Smooth muscle cell (in vitro differentiated cells): ENCODE data around the gene KDM4C. TPM values are rescaled to one million over a fixed set of nuclear protein-coding genes. Genes with fewer than 3 reads are reported as not detected.

Source experiments
- DNase-seq: peaks from one replicate; lab custom pipeline; 2025; ENCODE audit not compliant: unreplicated experiment; lab: John Stamatoyannopoulos, UW
- H2AFZ ChIP-seq: fragments of 200-600 bp; sonication (generic); 2 replicates; pipeline ENCODE4 v1.6.0; 2016; ENCODE audit warnings: antibody characterized with exemption, low read depth, mild to moderate bottlenecking
- H3F3A ChIP-seq: fragments of 200-600 bp; sonication (generic); 2 replicates; pipeline ENCODE4 v1.6.0; 2017; ENCODE audit warnings: antibody characterized with exemption, low read depth
- H3K27ac ChIP-seq: fragments of 200-600 bp; sonication (generic); 2 replicates; pipeline ENCODE4 v1.5.1; 2016; ENCODE audit warnings: low read depth, mild to moderate bottlenecking
- H3K27me3 ChIP-seq: fragments of 200-600 bp; sonication (generic); 2 replicates; pipeline ENCODE4 v1.6.1; 2016; ENCODE audit warnings: low read depth, mild to moderate bottlenecking
- H3K36me3 ChIP-seq: fragments of 200-600 bp; sonication (generic); 2 replicates; pipeline ENCODE4 v1.5.1; 2016; ENCODE audit warnings: low read depth
- H3K4me1 ChIP-seq: fragments of 200-600 bp; sonication (generic); 2 replicates; pipeline ENCODE4 v1.5.1; 2016; ENCODE audit warnings: low read depth
- H3K4me2 ChIP-seq: fragments of 200-600 bp; sonication (generic); 2 replicates; pipeline ENCODE4 v1.6.0; 2016; ENCODE audit warnings: mild to moderate bottlenecking
- H3K4me3 ChIP-seq: fragments of 200-600 bp; sonication (generic); 2 replicates; pipeline ENCODE4 v1.5.1; 2016; ENCODE audit warnings: mild to moderate bottlenecking
- H3K79me2 ChIP-seq: fragments of 200-600 bp; sonication (generic); 2 replicates; pipeline ENCODE4 v1.6.0; 2016; ENCODE audit warnings: low read depth, mild to moderate bottlenecking
- H3K9ac ChIP-seq: fragments of 200-600 bp; sonication (generic); 2 replicates; pipeline ENCODE4 v1.6.0; 2016; ENCODE audit warnings: low read depth
- H3K9me3 ChIP-seq: fragments of 200-600 bp; sonication (generic); replicated peaks from 2 replicates; pipeline ENCODE4 v1.5.1; 2016; ENCODE audit warnings: low read depth
- H4K20me1 ChIP-seq: fragments of 200-600 bp; sonication (generic); 2 replicates; pipeline ENCODE4 v1.6.0; 2016; ENCODE audit warnings: low read depth
- WGBS: methylation state at CpG from one replicate; pipeline ENCODE4 v1.1.7; 2016; ENCODE audit warnings: low lambda C conversion rate; 5-methylcytosine and 5-hydroxymethylcytosine counted together
- polyA plus RNA-seq: library from polyadenylated mRNA; unstranded; fragments of >200 nt; fragmentation: Nextera tagmentation; extraction: Ambion mirVana; gene quantifications from 2 replicates; pipeline ENCODE4 v1.2.1, GENCODE V29; 2016
- total RNA-seq: library from RNA; depleted of rRNA; stranded (reverse); fragments of >200 nt; gene quantifications from 2 replicates; pipeline ENCODE4 v1.2.3, GENCODE V29; 2014
- TF ChIP-seq, protein P1 (sequence below): fragments of 200-600 bp; sonication (generic); IDR thresholded peaks from 2 replicates; pipeline ENCODE4 v1.5.1; 2017; ENCODE audit warnings: borderline replicate concordance, mild to moderate bottlenecking, antibody characterized with exemption; ENCODE audit not compliant: insufficient read depth, poor library complexity, severe bottlenecking

Gene KDM4C
- total and polyA plus RNA-seq, 2 experiments from 2014 or later: 7.5 to 20.2 TPM

DNA sequence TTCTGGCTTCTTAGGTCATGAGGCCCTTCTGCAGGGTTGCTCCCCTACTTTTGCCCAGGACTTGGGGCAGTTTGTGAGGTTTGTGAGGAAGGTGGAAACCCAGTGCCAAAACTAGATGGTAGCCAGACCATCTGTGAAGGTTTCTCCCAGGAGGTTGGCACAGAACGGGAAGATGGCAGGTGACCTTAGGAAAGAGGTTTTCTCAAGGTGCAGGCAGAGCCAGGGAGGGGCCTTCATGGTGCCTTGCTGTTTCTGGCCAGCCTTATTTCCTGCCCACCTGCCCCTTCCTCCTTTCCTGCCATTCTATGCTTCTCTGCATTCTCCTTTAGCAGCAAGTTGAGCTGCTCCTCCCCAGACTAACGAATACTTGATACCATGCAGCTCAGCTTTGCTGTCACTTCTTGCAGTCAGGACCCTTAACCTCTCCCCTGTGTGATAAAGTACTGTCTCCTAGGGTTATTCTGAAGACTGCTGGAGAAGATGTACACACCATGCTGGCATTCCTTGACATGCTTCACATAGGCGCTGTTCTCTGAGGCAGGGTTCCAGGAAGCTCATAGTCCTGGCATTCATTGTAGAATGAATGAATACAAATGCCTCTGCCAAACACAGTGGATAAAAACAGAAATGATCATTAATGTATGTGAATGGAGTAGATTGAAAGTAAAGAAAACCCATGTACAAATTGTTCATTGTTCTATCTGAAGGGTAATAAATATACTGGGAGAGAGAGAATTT, 154.3 kb downstream of the KDM4C start:
- Histone ChIP-seq H3K4me1 (peaks cover 6% of the 10 kb centered on the region), H3K4me3 (no peak overlapping the region), H4K20me1 (peaks cover 92% of the 10 kb centered on the region), H2AFZ (no peak overlapping the region), H3K9ac (no peak overlapping the region), H3K9me3 (no peaks in the 10 kb centered on the region), H3K36me3 (no peaks in the 10 kb centered on the region), H3K27me3 (peaks cover 9% of the 10 kb centered on the region), H3K79me2 (no peaks in the 10 kb centered on the region), H3F3A (no peaks in the 10 kb centered on the region), H3K27ac (no peak overlapping the region), H3K4me2 (no peak overlapping the region)
- 89% methylated on average over 3 of the region's 3 CpGs for WGBS
- DNase-seq: no peak
- TF ChIP-seq, protein P1, sequence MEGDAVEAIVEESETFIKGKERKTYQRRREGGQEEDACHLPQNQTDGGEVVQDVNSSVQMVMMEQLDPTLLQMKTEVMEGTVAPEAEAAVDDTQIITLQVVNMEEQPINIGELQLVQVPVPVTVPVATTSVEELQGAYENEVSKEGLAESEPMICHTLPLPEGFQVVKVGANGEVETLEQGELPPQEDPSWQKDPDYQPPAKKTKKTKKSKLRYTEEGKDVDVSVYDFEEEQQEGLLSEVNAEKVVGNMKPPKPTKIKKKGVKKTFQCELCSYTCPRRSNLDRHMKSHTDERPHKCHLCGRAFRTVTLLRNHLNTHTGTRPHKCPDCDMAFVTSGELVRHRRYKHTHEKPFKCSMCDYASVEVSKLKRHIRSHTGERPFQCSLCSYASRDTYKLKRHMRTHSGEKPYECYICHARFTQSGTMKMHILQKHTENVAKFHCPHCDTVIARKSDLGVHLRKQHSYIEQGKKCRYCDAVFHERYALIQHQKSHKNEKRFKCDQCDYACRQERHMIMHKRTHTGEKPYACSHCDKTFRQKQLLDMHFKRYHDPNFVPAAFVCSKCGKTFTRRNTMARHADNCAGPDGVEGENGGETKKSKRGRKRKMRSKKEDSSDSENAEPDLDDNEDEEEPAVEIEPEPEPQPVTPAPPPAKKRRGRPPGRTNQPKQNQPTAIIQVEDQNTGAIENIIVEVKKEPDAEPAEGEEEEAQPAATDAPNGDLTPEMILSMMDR: no peak

- Histone ChIP-seq H3K4me2 (no peak overlapping the region), H3K4me1 (peaks cover 6% of the 10 kb centered on the region), H3K79me2 (no peaks in the 10 kb centered on the region), H3K36me3 (no peaks in the 10 kb centered on the region), H2AFZ (no peak overlapping the region), H3K4me3 (no peak overlapping the region), H4K20me1 (peaks cover 98% of the 10 kb centered on the region), H3K9me3 (no peaks in the 10 kb centered on the region), H3K27me3 (peaks cover 9% of the 10 kb centered on the region), H3K27ac (no peak overlapping the region), H3K9ac (no peak overlapping the region), H3F3A (no peaks in the 10 kb centered on the region)
- DNase-seq: no peak
- 81% methylated on average over 4 of the region's 4 CpGs for WGBS
- TF ChIP-seq, protein P1: no peak
Measured at GRCh38 chr9:6915635-6916034, 157.9 kb downstream of the KDM4C start.

DNA sequence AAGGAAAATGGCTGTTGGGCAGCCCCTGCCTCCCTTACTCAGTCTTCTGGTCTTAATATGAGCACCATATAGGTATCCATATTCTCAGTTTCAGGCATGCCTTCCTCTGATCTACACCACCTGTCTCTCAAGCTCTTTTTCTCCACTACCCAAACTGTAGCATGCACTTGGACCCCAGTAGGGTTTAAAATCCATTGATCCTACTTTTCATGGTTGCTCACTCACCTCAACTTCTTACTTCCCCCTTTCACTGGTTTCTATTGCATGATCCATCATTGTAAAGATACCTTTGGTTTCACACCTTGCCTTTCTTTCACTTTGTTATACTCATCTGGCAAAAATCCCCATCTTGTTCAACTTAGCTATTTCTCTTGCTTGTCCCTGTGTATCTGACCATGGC, 159.4 kb downstream of the KDM4C start:
- H3K4me1 ChIP-seq: peaks cover 6% of the 10 kb centered on the region
- no peaks in the 10 kb centered on the region for H3K36me3 ChIP-seq
- DNase-seq: no peak
- no peak overlapping the region for H3K27ac ChIP-seq
- TF ChIP-seq, protein P1: no peak
- no peaks in the 10 kb centered on the region for H3K9me3 ChIP-seq
- peaks cover 15% of the 10 kb centered on the region for H3K27me3 ChIP-seq
- H4K20me1 ChIP-seq: peaks cover 99% of the 10 kb centered on the region
- no peak overlapping the region for H3K4me2 ChIP-seq
- H3K79me2 ChIP-seq: no peaks in the 10 kb centered on the region
- H3K4me3 ChIP-seq: no peak overlapping the region
- no peak overlapping the region for H3K9ac ChIP-seq
- H2AFZ ChIP-seq: no peak overlapping the region
- H3F3A ChIP-seq: no peaks in the 10 kb centered on the region

- Histone ChIP-seq H3K27me3 (peaks cover 29% of the 10 kb centered on the region), H4K20me1 (peaks cover 99% of the 10 kb centered on the region), H3K4me3 (no peak overlapping the region), H3K9me3 (no peaks in the 10 kb centered on the region), H2AFZ (no peak overlapping the region), H3K9ac (no peak overlapping the region), H3K4me1 (peaks cover 2% of the 10 kb centered on the region), H3K27ac (no peak overlapping the region), H3F3A (peaks cover 4% of the 10 kb centered on the region), H3K36me3 (no peaks in the 10 kb centered on the region), H3K79me2 (no peaks in the 10 kb centered on the region), H3K4me2 (no peak overlapping the region)
- no peak for DNase-seq
- TF ChIP-seq, protein P1: no peak
Measured at GRCh38 chr9:6920041-6920440, 162.3 kb downstream of the KDM4C start.
